IMR-90 (cell line): Measurements from ENCODE around the gene LPIN1. TPM values are rescaled to one million over a fixed set of nuclear protein-coding genes. Genes with fewer than 3 reads are reported as not detected.

Source experiments
- ATAC-seq: fragments of 200-7000 bp; cut with Tn5 transposase; 2 replicates; pipeline ENCODE4 v1.9.1; 2020; ENCODE audit warnings: low read depth, mild to moderate bottlenecking, moderate library complexity
- BruUV-seq: library from RNA; stranded (reverse); fragments of 400-500 nt; replicated peaks from 2 replicates; lab custom pipeline; 2021; lab: Mats Ljungman, UMichigan
- CTCF ChIA-PET: fragments of 300-600 bp; formaldehyde crosslinking; extraction: SDS; loops from one replicate; lab custom pipeline; 2021; ENCODE audit warnings: antibody characterized with exemption; lab: Yijun Ruan, JAX
- POLR2A ChIA-PET: fragments of 300-600 bp; sonication (Branson Sonifier 250); formaldehyde crosslinking; loops from one replicate; lab custom pipeline; 2022; ENCODE audit warnings: antibody characterized with exemption; ENCODE audit not compliant: unreplicated experiment; lab: Charles Lee
- DNase-seq: peaks from one replicate; pipeline ENCODE4 v3.0.0; 2013
- H2AFZ ChIP-seq: replicated peaks from 2 replicates; pipeline ENCODE3; 2013; ENCODE audit warnings: low read length, mild to moderate bottlenecking; ENCODE audit not compliant: poor library complexity
- H2AK5ac ChIP-seq: 2 replicates; pipeline ENCODE4 v1.6.1; 2013; ENCODE audit warnings: low read depth, low read length, inconsistent platforms
- H2AK9ac ChIP-seq: replicated peaks from 2 replicates; pipeline ENCODE3; 2013; ENCODE audit warnings: mild to moderate bottlenecking, low read depth, low read length, moderate library complexity; ENCODE audit not compliant: poor library complexity
- H2BK120ac ChIP-seq: 2 replicates; pipeline ENCODE4 v1.6.1; 2013; ENCODE audit warnings: low read depth, low read length, inconsistent platforms
- H2BK15ac ChIP-seq: 3 replicates; pipeline ENCODE4 v1.6.1; 2013; ENCODE audit warnings: low read depth, low read length, inconsistent platforms
- H2BK20ac ChIP-seq: 2 replicates; pipeline ENCODE4 v1.6.1; 2013; ENCODE audit warnings: low read depth, mild to moderate bottlenecking, inconsistent platforms, low read length, moderate library complexity
- H2BK5ac ChIP-seq: 2 replicates; pipeline ENCODE4 v1.6.1; 2013; ENCODE audit warnings: mild to moderate bottlenecking, low read depth, low read length, inconsistent platforms; ENCODE audit not compliant: poor library complexity, severe bottlenecking
- H3K14ac ChIP-seq: replicated peaks from 2 replicates; pipeline ENCODE4 v1.6.1; 2013; ENCODE audit warnings: low read depth, low read length, inconsistent platforms
- H3K18ac ChIP-seq: 2 replicates; pipeline ENCODE4 v1.6.1; 2013; ENCODE audit warnings: low read depth, low read length, control low read depth
- H3K23ac ChIP-seq: 2 replicates; pipeline ENCODE4 v1.6.1; 2013; ENCODE audit warnings: low read depth, low read length, inconsistent platforms
- H3K27ac ChIP-seq: 2 replicates; pipeline ENCODE4 v1.5.1; 2013; ENCODE audit warnings: mild to moderate bottlenecking, control low read depth, low read length; ENCODE audit not compliant: insufficient read depth
- H3K27me3 ChIP-seq: 2 replicates; pipeline ENCODE4 v1.6.1; 2013; ENCODE audit warnings: low read length; ENCODE audit not compliant: control insufficient read depth, insufficient read depth
- H3K36me3 ChIP-seq: 2 replicates; pipeline ENCODE4 v1.6.1; 2013; ENCODE audit warnings: low read length, mixed read lengths; ENCODE audit not compliant: control insufficient read depth, insufficient read depth
- H3K4ac ChIP-seq: 2 replicates; pipeline ENCODE4 v1.6.1; 2013; ENCODE audit warnings: low read depth, low read length, inconsistent platforms
- H3K4me1 ChIP-seq: 2 replicates; pipeline ENCODE4 v1.6.1; 2013; ENCODE audit warnings: low read length, mixed read lengths; ENCODE audit not compliant: control insufficient read depth, insufficient read depth
- H3K4me2 ChIP-seq: 2 replicates; pipeline ENCODE4 v1.6.1; 2013; ENCODE audit warnings: low read depth, mild to moderate bottlenecking, control low read depth, low read length, moderate library complexity
- H3K4me3 ChIP-seq: 2 replicates; pipeline ENCODE4 v1.5.1; 2013; ENCODE audit warnings: low read depth, mild to moderate bottlenecking, control low read depth, low read length, moderate library complexity; ENCODE audit not compliant: insufficient read depth
- H3K56ac ChIP-seq: 2 replicates; pipeline ENCODE4 v1.6.1; 2013; ENCODE audit warnings: low read length, inconsistent platforms; ENCODE audit not compliant: insufficient read depth; ENCODE audit errors: extremely low read depth
- H3K79me1 ChIP-seq, 2 experiments: 2 replicates each; pipeline ENCODE4 v1.6.1; 2013; ENCODE audit warnings: low read length in 2 of 2, inconsistent platforms in 1 of 2, low read depth in 1 of 2
- H3K9ac ChIP-seq: 2 replicates; pipeline ENCODE4 v1.6.1; 2013; ENCODE audit warnings: low read depth, low read length, control low read depth
- H3K9me1 ChIP-seq: 2 replicates; pipeline ENCODE4 v1.6.1; 2013; ENCODE audit warnings: low read length, inconsistent platforms; ENCODE audit not compliant: insufficient read depth
- H3K9me3 ChIP-seq: 2 replicates; pipeline ENCODE4 v1.6.1; 2013; ENCODE audit warnings: low read length; ENCODE audit not compliant: control insufficient read depth, insufficient read depth
- H4K20me1 ChIP-seq: 2 replicates; pipeline ENCODE4 v1.6.1; 2013; ENCODE audit warnings: low read length, inconsistent platforms; ENCODE audit not compliant: insufficient read depth
- H4K5ac ChIP-seq: 2 replicates; pipeline ENCODE4 v1.6.1; 2013; ENCODE audit warnings: mild to moderate bottlenecking, low read depth, low read length, control low read depth
- H4K8ac ChIP-seq, 2 experiments: 2 replicates each; pipeline ENCODE4 v1.6.1; 2013; ENCODE audit warnings: low read depth in 2 of 2, low read length in 2 of 2, control low read depth in 1 of 2, inconsistent platforms in 1 of 2
- H4K91ac ChIP-seq: 2 replicates; pipeline ENCODE4 v1.6.1; 2013; ENCODE audit warnings: low read depth, low read length, inconsistent platforms; ENCODE audit not compliant: insufficient read depth
- BHLHE40 ChIP-seq: fragments of 150-350 bp; IDR thresholded peaks from 2 replicates; pipeline ENCODE4 v1.6.1; 2016; ENCODE audit warnings: mild to moderate bottlenecking, low read depth, low read length
- CEBPB ChIP-seq: IDR thresholded peaks from 2 replicates; pipeline ENCODE4 v1.6.1; 2012; ENCODE audit warnings: low read depth, low read length, improper control_type of control experiment
- CHD1 ChIP-seq: IDR thresholded peaks from 2 replicates; pipeline ENCODE4 v1.6.1; 2012; ENCODE audit warnings: low read depth, low read length, improper control_type of control experiment
- CTCF ChIP-seq: conservative IDR thresholded peaks from 2 replicates; pipeline ENCODE4 v1.5.1; 2012; ENCODE audit warnings: mild to moderate bottlenecking, low read depth, low read length, improper control_type of control experiment
- FOS ChIP-seq: fragments of 150-350 bp; IDR thresholded peaks from 2 replicates; pipeline ENCODE4 v1.6.1; 2016; ENCODE audit warnings: low read depth, low read length
- MAFK ChIP-seq: IDR thresholded peaks from 2 replicates; pipeline ENCODE4 v1.6.1; 2012; ENCODE audit warnings: low read depth, low read length, improper control_type of control experiment
- MAZ ChIP-seq: IDR thresholded peaks from 2 replicates; pipeline ENCODE4 v1.6.1; 2012; ENCODE audit warnings: low read depth, mild to moderate bottlenecking, low read length, improper control_type of control experiment, moderate library complexity, borderline replicate concordance
- MXI1 ChIP-seq: IDR thresholded peaks from 2 replicates; pipeline ENCODE4 v1.6.1; 2012; ENCODE audit warnings: low read depth, mild to moderate bottlenecking, low read length, moderate library complexity, borderline replicate concordance
- NFE2L2 ChIP-seq: fragments of 150-350 bp; IDR thresholded peaks from 2 replicates; pipeline ENCODE4 v1.6.1; 2016; ENCODE audit warnings: low read depth, mild to moderate bottlenecking, low read length
- POLR2A ChIP-seq: IDR thresholded peaks from 2 replicates; pipeline ENCODE4 v1.6.1; 2012; ENCODE audit warnings: mild to moderate bottlenecking, low read depth, low read length
- RAD21 ChIP-seq: IDR thresholded peaks from 2 replicates; pipeline ENCODE4 v1.6.1; 2012; ENCODE audit warnings: low read length, improper control_type of control experiment
- RCOR1 ChIP-seq: IDR thresholded peaks from 2 replicates; pipeline ENCODE4 v1.6.1; 2012; ENCODE audit warnings: mild to moderate bottlenecking, low read length, improper control_type of control experiment; ENCODE audit not compliant: insufficient replicate concordance
- RFX5 ChIP-seq: IDR thresholded peaks from 2 replicates; pipeline ENCODE4 v1.8.0; 2012; ENCODE audit warnings: low read depth, mild to moderate bottlenecking, low read length, moderate library complexity
- SMC3 ChIP-seq: fragments of 150-350 bp; IDR thresholded peaks from 2 replicates; pipeline ENCODE4 v1.6.1; 2016; ENCODE audit warnings: low read depth, mild to moderate bottlenecking, antibody characterized with exemption, low read length, moderate library complexity
- USF2 ChIP-seq: fragments of 150-350 bp; IDR thresholded peaks from 2 replicates; pipeline ENCODE4 v1.6.1; 2017; ENCODE audit warnings: mild to moderate bottlenecking, antibody characterized with exemption, low read length, low read depth
- WGBS, 2 experiments: methylation state at CpG; one replicate each; pipeline versions ENCODE4 v1.1.5 to v1.1.7; 2013; ENCODE audit warnings: missing lambda C conversion rate in 2 of 2; ENCODE audit not compliant: insufficient read length in 1 of 2; ENCODE audit errors: extremely low coverage in 2 of 2; 5-methylcytosine and 5-hydroxymethylcytosine counted together
- dilution Hi-C: fragments of 300-500 bp; cut with HindIII; formaldehyde crosslinking; loops from one replicate; pipeline ENCODE4 v1.14.3; 2018; ENCODE audit warnings: low sequenced_read_pairs; ENCODE audit not compliant: unreplicated experiment
- in situ Hi-C: fragments of 300-500 bp; cut with MboI; formaldehyde crosslinking; loops from 3 replicates; pipeline ENCODE4 v1.14.3; 2019; ENCODE audit warnings: low sequenced_read_pairs, inconsistent platforms, mixed read lengths
- intact Hi-C: fragments of 100-400 bp; cut with micrococcal nuclease; formaldehyde crosslinking; loops from 2 replicates; pipeline ENCODE4 v1.10.0; 2022
- polyA plus RNA-seq, 3 experiments: library from polyadenylated mRNA; depleted of rRNA; stranded (reverse); fragments of >200 nt; gene quantifications; 2 replicates each; pipeline ENCODE4 v1.2.3, GENCODE V29; 2012; ENCODE audit warnings: low replicate concordance in 1 of 3
- total RNA-seq: library from RNA; depleted of rRNA; stranded (reverse); fragments of >200 nt; gene quantifications from 2 replicates; pipeline ENCODE4 v1.2.3, GENCODE V29; 2012
- TF ChIP-seq, protein P1 (sequence below): fragments of 150-350 bp; IDR thresholded peaks from 2 replicates; pipeline ENCODE4 v1.6.1; 2016; ENCODE audit warnings: low read depth, mild to moderate bottlenecking, low read length, moderate library complexity, borderline replicate concordance

LPIN1 gene
- total and polyA plus RNA-seq, 2 of the 4 experiments (the other 2 are of a cell fraction), result 21.3 to 25.1 TPM

GRCh38 chr2:11795590-11795989, 49.2 kb downstream of the LPIN1 start:
- Histone ChIP-seq H2AK9ac (no peak overlapping the region), H2AK5ac (no peak overlapping the region), H2AFZ (no peak overlapping the region), H3K9me3 (no peaks in the 10 kb centered on the region), H3K9ac (no peak overlapping the region), H2BK15ac (no peak overlapping the region), H3K4me3 (no peak overlapping the region), H3K9me1 (no peaks in the 10 kb centered on the region; the same call in 1 of the 2 replicates), H2BK5ac (no peak overlapping the region), H3K56ac (no peak overlapping the region), H3K36me3 (peaks cover 50% of the 10 kb centered on the region), H2BK120ac (no peak overlapping the region), H4K20me1 (no peaks in the 10 kb centered on the region), H3K27me3 (no peaks in the 10 kb centered on the region), H3K18ac (no peak overlapping the region), H3K4me2 (no peak overlapping the region), H3K4me1 (no peaks in the 10 kb centered on the region; the same call in 1 of the 2 replicates), H4K5ac (no peak overlapping the region), H3K79me1 (no peaks in the 10 kb centered on the region), H3K14ac (no peak overlapping the region), H3K23ac (no peak overlapping the region), H3K27ac (no peak overlapping the region), H4K91ac (no peak overlapping the region), H3K4ac (no peak overlapping the region), H4K8ac (no peak overlapping the region), H2BK20ac (no peak overlapping the region)
- ATAC-seq, result no peak
- intact Hi-C loops (no loop called here), in situ Hi-C loops (no loop called here), dilution Hi-C loops (no loop called here)
- WGBS, 2 experiments, result no CpG with 5 or more reads among the region's 2 CpGs
- ChIA-PET POLR2A (no interaction called here), CTCF (no interaction called here)
- BruUV-seq, result no TSS peak
- DNase-seq, result no peak
- TF ChIP-seq MAZ (no peak), MAFK (no peak), RCOR1 (no peak), RFX5 (no peak), BHLHE40 (no peak), SMC3 (no peak), CEBPB (no peak), MXI1 (no peak), FOS (no peak), RAD21 (no peak), USF2 (no peak), NFE2L2 (no peak), CTCF (no peak), POLR2A (no peak), CHD1 (no peak)
- TF ChIP-seq, protein P1, sequence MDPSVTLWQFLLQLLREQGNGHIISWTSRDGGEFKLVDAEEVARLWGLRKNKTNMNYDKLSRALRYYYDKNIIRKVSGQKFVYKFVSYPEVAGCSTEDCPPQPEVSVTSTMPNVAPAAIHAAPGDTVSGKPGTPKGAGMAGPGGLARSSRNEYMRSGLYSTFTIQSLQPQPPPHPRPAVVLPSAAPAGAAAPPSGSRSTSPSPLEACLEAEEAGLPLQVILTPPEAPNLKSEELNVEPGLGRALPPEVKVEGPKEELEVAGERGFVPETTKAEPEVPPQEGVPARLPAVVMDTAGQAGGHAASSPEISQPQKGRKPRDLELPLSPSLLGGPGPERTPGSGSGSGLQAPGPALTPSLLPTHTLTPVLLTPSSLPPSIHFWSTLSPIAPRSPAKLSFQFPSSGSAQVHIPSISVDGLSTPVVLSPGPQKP, result no peak
